IMR-90 (cell line): ENCODE results near the gene DNAJC5G. TPM values are rescaled to one million over a fixed set of nuclear protein-coding genes. Genes with fewer than 3 reads are reported as not detected.
A peak's percentile ranks its signal among the peaks of the same experiment; 100 is the strongest.

Source experiments
- ATAC-seq: fragments of 200-7000 bp; cut with Tn5 transposase; 2 replicates; pipeline ENCODE4 v1.9.1; 2020; ENCODE audit warnings: low read depth, mild to moderate bottlenecking, moderate library complexity
- BruUV-seq: library from RNA; stranded (reverse); fragments of 400-500 nt; replicated peaks from 2 replicates; lab custom pipeline; 2021; lab: Mats Ljungman, UMichigan
- CTCF ChIA-PET: fragments of 300-600 bp; formaldehyde crosslinking; extraction: SDS; loops from one replicate; lab custom pipeline; 2021; ENCODE audit warnings: antibody characterized with exemption; lab: Yijun Ruan, JAX
- POLR2A ChIA-PET: fragments of 300-600 bp; sonication (Branson Sonifier 250); formaldehyde crosslinking; loops from one replicate; lab custom pipeline; 2022; ENCODE audit warnings: antibody characterized with exemption; ENCODE audit not compliant: unreplicated experiment; lab: Charles Lee
- DNase-seq: peaks from one replicate; pipeline ENCODE4 v3.0.0; 2013
- H2AFZ ChIP-seq: replicated peaks from 2 replicates; pipeline ENCODE3; 2013; ENCODE audit warnings: low read length, mild to moderate bottlenecking; ENCODE audit not compliant: poor library complexity
- H2AK5ac ChIP-seq: 2 replicates; pipeline ENCODE4 v1.6.1; 2013; ENCODE audit warnings: low read depth, low read length, inconsistent platforms
- H2AK9ac ChIP-seq: replicated peaks from 2 replicates; pipeline ENCODE3; 2013; ENCODE audit warnings: mild to moderate bottlenecking, low read depth, low read length, moderate library complexity; ENCODE audit not compliant: poor library complexity
- H2BK120ac ChIP-seq: 2 replicates; pipeline ENCODE4 v1.6.1; 2013; ENCODE audit warnings: low read depth, low read length, inconsistent platforms
- H2BK15ac ChIP-seq: 3 replicates; pipeline ENCODE4 v1.6.1; 2013; ENCODE audit warnings: low read depth, low read length, inconsistent platforms
- H2BK20ac ChIP-seq: 2 replicates; pipeline ENCODE4 v1.6.1; 2013; ENCODE audit warnings: low read depth, mild to moderate bottlenecking, inconsistent platforms, low read length, moderate library complexity
- H2BK5ac ChIP-seq: 2 replicates; pipeline ENCODE4 v1.6.1; 2013; ENCODE audit warnings: mild to moderate bottlenecking, low read depth, low read length, inconsistent platforms; ENCODE audit not compliant: poor library complexity, severe bottlenecking
- H3K14ac ChIP-seq: replicated peaks from 2 replicates; pipeline ENCODE4 v1.6.1; 2013; ENCODE audit warnings: low read depth, low read length, inconsistent platforms
- H3K18ac ChIP-seq: 2 replicates; pipeline ENCODE4 v1.6.1; 2013; ENCODE audit warnings: low read depth, low read length, control low read depth
- H3K23ac ChIP-seq: 2 replicates; pipeline ENCODE4 v1.6.1; 2013; ENCODE audit warnings: low read depth, low read length, inconsistent platforms
- H3K27ac ChIP-seq: 2 replicates; pipeline ENCODE4 v1.5.1; 2013; ENCODE audit warnings: mild to moderate bottlenecking, control low read depth, low read length; ENCODE audit not compliant: insufficient read depth
- H3K27me3 ChIP-seq: 2 replicates; pipeline ENCODE4 v1.6.1; 2013; ENCODE audit warnings: low read length; ENCODE audit not compliant: control insufficient read depth, insufficient read depth
- H3K36me3 ChIP-seq: 2 replicates; pipeline ENCODE4 v1.6.1; 2013; ENCODE audit warnings: low read length, mixed read lengths; ENCODE audit not compliant: control insufficient read depth, insufficient read depth
- H3K4ac ChIP-seq: 2 replicates; pipeline ENCODE4 v1.6.1; 2013; ENCODE audit warnings: low read depth, low read length, inconsistent platforms
- H3K4me1 ChIP-seq: 2 replicates; pipeline ENCODE4 v1.6.1; 2013; ENCODE audit warnings: low read length, mixed read lengths; ENCODE audit not compliant: control insufficient read depth, insufficient read depth
- H3K4me2 ChIP-seq: 2 replicates; pipeline ENCODE4 v1.6.1; 2013; ENCODE audit warnings: low read depth, mild to moderate bottlenecking, control low read depth, low read length, moderate library complexity
- H3K4me3 ChIP-seq: 2 replicates; pipeline ENCODE4 v1.5.1; 2013; ENCODE audit warnings: low read depth, mild to moderate bottlenecking, control low read depth, low read length, moderate library complexity; ENCODE audit not compliant: insufficient read depth
- H3K56ac ChIP-seq: 2 replicates; pipeline ENCODE4 v1.6.1; 2013; ENCODE audit warnings: low read length, inconsistent platforms; ENCODE audit not compliant: insufficient read depth; ENCODE audit errors: extremely low read depth
- H3K79me1 ChIP-seq, 2 experiments: 2 replicates each; pipeline ENCODE4 v1.6.1; 2013; ENCODE audit warnings: low read length in 2 of 2, inconsistent platforms in 1 of 2, low read depth in 1 of 2
- H3K9ac ChIP-seq: 2 replicates; pipeline ENCODE4 v1.6.1; 2013; ENCODE audit warnings: low read depth, low read length, control low read depth
- H3K9me1 ChIP-seq: 2 replicates; pipeline ENCODE4 v1.6.1; 2013; ENCODE audit warnings: low read length, inconsistent platforms; ENCODE audit not compliant: insufficient read depth
- H3K9me3 ChIP-seq: 2 replicates; pipeline ENCODE4 v1.6.1; 2013; ENCODE audit warnings: low read length; ENCODE audit not compliant: control insufficient read depth, insufficient read depth
- H4K20me1 ChIP-seq: 2 replicates; pipeline ENCODE4 v1.6.1; 2013; ENCODE audit warnings: low read length, inconsistent platforms; ENCODE audit not compliant: insufficient read depth
- H4K5ac ChIP-seq: 2 replicates; pipeline ENCODE4 v1.6.1; 2013; ENCODE audit warnings: mild to moderate bottlenecking, low read depth, low read length, control low read depth
- H4K8ac ChIP-seq, 2 experiments: 2 replicates each; pipeline ENCODE4 v1.6.1; 2013; ENCODE audit warnings: low read depth in 2 of 2, low read length in 2 of 2, control low read depth in 1 of 2, inconsistent platforms in 1 of 2
- H4K91ac ChIP-seq: 2 replicates; pipeline ENCODE4 v1.6.1; 2013; ENCODE audit warnings: low read depth, low read length, inconsistent platforms; ENCODE audit not compliant: insufficient read depth
- BHLHE40 ChIP-seq: fragments of 150-350 bp; IDR thresholded peaks from 2 replicates; pipeline ENCODE4 v1.6.1; 2016; ENCODE audit warnings: mild to moderate bottlenecking, low read depth, low read length
- FOS ChIP-seq: fragments of 150-350 bp; IDR thresholded peaks from 2 replicates; pipeline ENCODE4 v1.6.1; 2016; ENCODE audit warnings: low read depth, low read length
- RCOR1 ChIP-seq: IDR thresholded peaks from 2 replicates; pipeline ENCODE4 v1.6.1; 2012; ENCODE audit warnings: mild to moderate bottlenecking, low read length, improper control_type of control experiment; ENCODE audit not compliant: insufficient replicate concordance
- WGBS, 2 experiments: methylation state at CpG; one replicate each; pipeline versions ENCODE4 v1.1.5 to v1.1.7; 2013; ENCODE audit warnings: missing lambda C conversion rate in 2 of 2; ENCODE audit not compliant: insufficient read length in 1 of 2; ENCODE audit errors: extremely low coverage in 2 of 2; 5-methylcytosine and 5-hydroxymethylcytosine counted together
- dilution Hi-C: fragments of 300-500 bp; cut with HindIII; formaldehyde crosslinking; loops from one replicate; pipeline ENCODE4 v1.14.3; 2018; ENCODE audit warnings: low sequenced_read_pairs; ENCODE audit not compliant: unreplicated experiment
- in situ Hi-C: fragments of 300-500 bp; cut with MboI; formaldehyde crosslinking; loops from 3 replicates; pipeline ENCODE4 v1.14.3; 2019; ENCODE audit warnings: low sequenced_read_pairs, inconsistent platforms, mixed read lengths
- intact Hi-C: fragments of 100-400 bp; cut with micrococcal nuclease; formaldehyde crosslinking; loops from 2 replicates; pipeline ENCODE4 v1.10.0; 2022
- polyA plus RNA-seq, 3 experiments: library from polyadenylated mRNA; depleted of rRNA; stranded (reverse); fragments of >200 nt; gene quantifications; 2 replicates each; pipeline ENCODE4 v1.2.3, GENCODE V29; 2012; ENCODE audit warnings: low replicate concordance in 1 of 3
- total RNA-seq: library from RNA; depleted of rRNA; stranded (reverse); fragments of >200 nt; gene quantifications from 2 replicates; pipeline ENCODE4 v1.2.3, GENCODE V29; 2012
- TF ChIP-seq, protein P1 (sequence below): fragments of 150-350 bp; IDR thresholded peaks from 2 replicates; pipeline ENCODE4 v1.6.1; 2017; ENCODE audit warnings: mild to moderate bottlenecking, antibody characterized with exemption, low read length, low read depth
- TF ChIP-seq, protein P2 (sequence below): fragments of 150-350 bp; IDR thresholded peaks from 2 replicates; pipeline ENCODE4 v1.6.1; 2016; ENCODE audit warnings: low read depth, mild to moderate bottlenecking, low read length, moderate library complexity, borderline replicate concordance

Gene DNAJC5G
- total and polyA plus RNA-seq, 2 of the 4 experiments (the other 2 are of a cell fraction), result not detected

DNA sequence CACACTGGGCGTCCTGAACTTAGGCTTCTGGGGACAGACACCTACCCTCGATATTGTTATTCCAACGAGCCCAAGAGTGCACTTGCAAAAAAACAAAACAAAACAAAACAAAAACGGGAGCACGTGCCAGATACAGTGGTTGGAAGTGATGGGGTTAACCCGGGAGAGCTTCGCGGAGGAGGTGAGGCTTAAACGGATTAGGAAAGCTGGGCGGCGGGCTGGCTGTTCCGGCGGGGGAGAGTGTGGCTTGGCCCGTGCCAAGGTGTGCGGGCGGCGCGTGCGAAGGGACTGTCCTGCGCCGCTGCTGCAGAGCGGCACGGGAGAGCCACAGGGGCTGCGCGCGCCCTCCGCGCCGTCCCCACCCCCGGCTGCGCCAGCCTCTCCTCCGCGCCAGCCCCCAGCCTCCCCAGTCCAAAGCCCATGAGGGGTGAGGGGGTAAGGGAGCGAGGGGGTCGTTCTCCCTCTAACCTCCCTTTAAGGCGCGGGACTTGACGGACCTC lies 10.9 kb upstream of the DNAJC5G start:
- Histone ChIP-seq H3K36me3 (no peaks in the 10 kb centered on the region), H3K18ac (no peak overlapping the region), H3K27ac (no peak overlapping the region), H2BK5ac (no peak overlapping the region), H4K5ac (no peak overlapping the region), H2BK20ac (no peak overlapping the region), H3K4me1 (peaks cover 4% of the 10 kb centered on the region; the same call in 1 of the 2 replicates), H2BK120ac (no peak overlapping the region), H3K4me2 (peak overlapping the region; percentile 83; the same call in 1 of the 2 replicates), H2BK15ac (no peak overlapping the region), H4K91ac (no peak overlapping the region), H3K56ac (no peak overlapping the region), H4K8ac (no peak overlapping the region), H3K9me3 (no peaks in the 10 kb centered on the region; the same call in 1 of the 2 replicates), H3K14ac (no peak overlapping the region), H3K23ac (peak overlapping the region; percentile 77; the same call in 1 of the 2 replicates), H3K79me1 (no peaks in the 10 kb centered on the region), H3K9me1 (no peaks in the 10 kb centered on the region), H3K4me3 (no peak overlapping the region; the same call in 1 of the 2 replicates), H2AK5ac (no peak overlapping the region), H4K20me1 (no peaks in the 10 kb centered on the region), H2AK9ac (peak overlapping the region; percentile 29), H2AFZ (peak overlapping the region; percentile 92), H3K9ac (no peak overlapping the region), H3K4ac (no peak overlapping the region), H3K27me3 (peaks cover 82% of the 10 kb centered on the region)
- in situ Hi-C loops (no loop called here), dilution Hi-C loops (no loop called here), intact Hi-C loops (no loop called here)
- ATAC-seq (no peak), DNase-seq (no peak)
- 0% methylated on average over 3 of the region's 38 CpGs; no CpG with 5 or more reads in 1 of the 2 experiments for WGBS, 2 experiments
- POLR2A ChIA-PET, result no interaction called here
- no TSS peak for BruUV-seq
- TF ChIP-seq RCOR1 (no peak), FOS (no peak), BHLHE40 (peak; percentile 37; the same call in 1 of the 2 replicates)
- TF ChIP-seq, protein P1, sequence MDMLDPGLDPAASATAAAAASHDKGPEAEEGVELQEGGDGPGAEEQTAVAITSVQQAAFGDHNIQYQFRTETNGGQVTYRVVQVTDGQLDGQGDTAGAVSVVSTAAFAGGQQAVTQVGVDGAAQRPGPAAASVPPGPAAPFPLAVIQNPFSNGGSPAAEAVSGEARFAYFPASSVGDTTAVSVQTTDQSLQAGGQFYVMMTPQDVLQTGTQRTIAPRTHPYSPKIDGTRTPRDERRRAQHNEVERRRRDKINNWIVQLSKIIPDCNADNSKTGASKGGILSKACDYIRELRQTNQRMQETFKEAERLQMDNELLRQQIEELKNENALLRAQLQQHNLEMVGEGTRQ, result no peak
- TF ChIP-seq, protein P2, sequence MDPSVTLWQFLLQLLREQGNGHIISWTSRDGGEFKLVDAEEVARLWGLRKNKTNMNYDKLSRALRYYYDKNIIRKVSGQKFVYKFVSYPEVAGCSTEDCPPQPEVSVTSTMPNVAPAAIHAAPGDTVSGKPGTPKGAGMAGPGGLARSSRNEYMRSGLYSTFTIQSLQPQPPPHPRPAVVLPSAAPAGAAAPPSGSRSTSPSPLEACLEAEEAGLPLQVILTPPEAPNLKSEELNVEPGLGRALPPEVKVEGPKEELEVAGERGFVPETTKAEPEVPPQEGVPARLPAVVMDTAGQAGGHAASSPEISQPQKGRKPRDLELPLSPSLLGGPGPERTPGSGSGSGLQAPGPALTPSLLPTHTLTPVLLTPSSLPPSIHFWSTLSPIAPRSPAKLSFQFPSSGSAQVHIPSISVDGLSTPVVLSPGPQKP, result no peak
- CTCF ChIA-PET, result interaction anchor here (0.7 to 2.8 kb wide), 5 partner anchors 9 to 39 kb away, joined by 3 to 8 read pairs (median 5); no protein-coding TSS in a partner anchor
